ENCODE measurements around the gene THYN1.

THYN1 gene

GRCh38 chr11:134253188-134253993, at the start of gene THYN1, which contains the start of gene ACAD8:
Gene THYN1 (minus strand): TSS chr11:134253352. CDS start chr11:134252882, 470 bp downstream.
Gene ACAD8 (plus strand): TSS chr11:134253568. CDS start chr11:134253601, 33 bp downstream.
- peak; percentile 99 for DNase-seq (ENCODE audit: low spot score)
- TF ChIP-seq CTCF (IDR thresholded peaks at IDR 0.05; ENCODE audit: extremely low read depth, insufficient read depth, missing control alignments), result no peak
- in situ Hi-C loops (cut with MboI; ENCODE audit: low pct_unique_long_range_greater_than_20kb, low sequenced_read_pairs, unreplicated experiment), result no loop called here

DNA sequence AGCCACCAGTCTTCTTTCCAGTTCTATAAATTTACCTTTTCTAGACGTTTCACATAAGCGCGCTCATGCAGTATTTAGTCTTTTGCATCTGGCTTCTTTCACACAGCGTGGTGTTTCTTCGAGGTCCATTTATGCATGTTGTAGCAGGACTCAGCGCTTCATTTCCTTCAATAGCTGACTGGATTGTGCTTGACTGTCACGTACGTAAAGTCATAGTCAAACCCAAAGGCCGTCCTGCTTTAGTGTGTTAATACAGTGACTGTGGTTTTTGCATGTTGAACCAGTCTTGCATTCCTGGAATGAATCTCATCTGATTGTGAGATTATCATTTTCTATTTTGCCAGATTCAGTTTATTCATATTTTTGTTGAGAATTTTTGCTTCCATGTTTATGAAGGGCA, 41.5 kb upstream of the THYN1 start:
- in situ Hi-C loops (cut with MboI; ENCODE audit: low pct_unique_long_range_greater_than_20kb, low sequenced_read_pairs, unreplicated experiment), result no loop called here
- no peak for TF ChIP-seq CTCF (IDR thresholded peaks at IDR 0.05; ENCODE audit: extremely low read depth, insufficient read depth, missing control alignments)
- no peak for DNase-seq (ENCODE audit: low spot score)

GRCh38 chr11:134293119-134294113, 40.3 kb upstream of the THYN1 start:
- DNase-seq (ENCODE audit: low spot score), result no peak
- no peak for TF ChIP-seq CTCF (IDR thresholded peaks at IDR 0.05; ENCODE audit: extremely low read depth, insufficient read depth, missing control alignments)
- in situ Hi-C loops (cut with MboI; ENCODE audit: low pct_unique_long_range_greater_than_20kb, low sequenced_read_pairs, unreplicated experiment), result no loop called here

DNA sequence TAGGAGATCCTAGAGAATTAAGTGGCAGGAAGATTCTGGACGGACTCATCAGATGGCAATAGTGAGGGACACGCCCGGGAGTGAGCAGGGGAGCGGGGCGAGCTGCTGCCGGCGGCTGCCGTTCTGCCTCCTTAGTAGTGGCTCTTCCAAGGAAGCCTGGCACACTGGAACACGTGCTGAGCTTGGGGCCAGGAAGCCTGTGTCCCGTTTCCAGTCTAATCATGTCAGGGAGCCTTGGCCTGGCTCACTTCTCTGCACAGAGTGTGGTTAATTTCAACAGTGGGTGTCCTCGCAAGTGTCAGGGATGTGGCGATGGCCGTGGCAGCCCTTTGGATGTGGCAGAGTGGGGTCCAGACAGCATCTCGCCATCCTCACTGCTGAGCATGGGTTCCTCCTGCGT, 39.5 kb upstream of the THYN1 start:
- in situ Hi-C loops (cut with MboI; ENCODE audit: low pct_unique_long_range_greater_than_20kb, low sequenced_read_pairs, unreplicated experiment), result no loop called here
- DNase-seq (ENCODE audit: low spot score), result no peak
- no peak for TF ChIP-seq CTCF (IDR thresholded peaks at IDR 0.05; ENCODE audit: extremely low read depth, insufficient read depth, missing control alignments)

- TF ChIP-seq CTCF (IDR thresholded peaks at IDR 0.05; ENCODE audit: extremely low read depth, insufficient read depth, missing control alignments), result no peak
- DNase-seq (ENCODE audit: low spot score), result no peak
- in situ Hi-C loops (cut with MboI; ENCODE audit: low pct_unique_long_range_greater_than_20kb, low sequenced_read_pairs, unreplicated experiment), result no loop called here
These were observed 38.0 kb upstream of the THYN1 start for GRCh38 chr11:134291196-134291595.

- no peak for TF ChIP-seq CTCF (IDR thresholded peaks at IDR 0.05; ENCODE audit: extremely low read depth, insufficient read depth, missing control alignments)
- in situ Hi-C loops (cut with MboI; ENCODE audit: low pct_unique_long_range_greater_than_20kb, low sequenced_read_pairs, unreplicated experiment), result no loop called here
- DNase-seq (ENCODE audit: low spot score), result no peak
These were observed 37.5 kb upstream of the THYN1 start for GRCh38 chr11:134290646-134291045.
